ENCODE data around the gene GPC1.

The GPC1 gene

DNA sequence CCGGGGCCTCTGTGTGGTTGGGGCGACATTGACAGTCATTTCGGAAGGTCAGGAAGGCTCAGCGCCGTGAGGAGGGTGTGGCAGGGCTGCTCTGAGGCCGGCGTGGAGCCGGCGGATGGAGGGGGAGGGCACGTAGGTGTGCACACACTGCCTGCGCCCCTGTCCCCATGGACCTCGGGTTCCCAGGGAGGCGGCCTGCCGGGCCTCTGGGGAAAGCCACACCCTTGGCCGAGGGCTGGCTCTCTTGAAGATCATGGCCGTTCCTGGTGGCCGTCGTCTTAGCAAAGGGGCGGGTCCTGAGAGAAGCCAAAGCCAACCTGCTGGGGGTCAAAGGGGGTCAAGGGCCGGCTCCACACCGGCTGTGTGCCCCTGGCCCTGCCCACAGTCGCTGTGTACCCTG is 11.9 kb downstream of the GPC1 start:
- Histone ChIP-seq H4K20me1 (ENCODE audit: insufficient read depth, low read length) (no peaks in the 10 kb centered on the region), H3K9me2 (ENCODE audit: low read depth, low read length) (no peaks in the 10 kb centered on the region), H3K4me1 (ENCODE audit: insufficient read depth, low read length, severe bottlenecking) (no peaks in the 10 kb centered on the region), H3K27me3 (ENCODE audit: insufficient read depth, low read length) (peaks cover 11% of the 10 kb centered on the region; the same call in 1 of the 2 replicates), H2AFZ (ENCODE audit: low read length) (no peak overlapping the region), H3K4me2 (ENCODE audit: low read length) (no peak overlapping the region), H3F3A (ENCODE audit: insufficient read depth, low read length) (no peaks in the 10 kb centered on the region), H3K9me3 (ENCODE audit: low read length) (no peaks in the 10 kb centered on the region), H3K36me3 (ENCODE audit: insufficient read depth, low read length) (no peaks in the 10 kb centered on the region), H3K4me3 (ENCODE audit: low read depth, low read length, poor library complexity, severe bottlenecking) (no peak overlapping the region), H3K27ac (ENCODE audit: low read depth, low read length, poor library complexity, severe bottlenecking) (no peak overlapping the region), H3K9ac (ENCODE audit: low read length) (no peak overlapping the region), H3K79me2 (ENCODE audit: insufficient read depth, low read length) (no peaks in the 10 kb centered on the region)
- no peak for TF ChIP-seq EZH2 (IDR thresholded peaks at IDR 0.05; ENCODE audit: borderline replicate concordance, low read length)
- TF ChIP-seq, protein P1, sequence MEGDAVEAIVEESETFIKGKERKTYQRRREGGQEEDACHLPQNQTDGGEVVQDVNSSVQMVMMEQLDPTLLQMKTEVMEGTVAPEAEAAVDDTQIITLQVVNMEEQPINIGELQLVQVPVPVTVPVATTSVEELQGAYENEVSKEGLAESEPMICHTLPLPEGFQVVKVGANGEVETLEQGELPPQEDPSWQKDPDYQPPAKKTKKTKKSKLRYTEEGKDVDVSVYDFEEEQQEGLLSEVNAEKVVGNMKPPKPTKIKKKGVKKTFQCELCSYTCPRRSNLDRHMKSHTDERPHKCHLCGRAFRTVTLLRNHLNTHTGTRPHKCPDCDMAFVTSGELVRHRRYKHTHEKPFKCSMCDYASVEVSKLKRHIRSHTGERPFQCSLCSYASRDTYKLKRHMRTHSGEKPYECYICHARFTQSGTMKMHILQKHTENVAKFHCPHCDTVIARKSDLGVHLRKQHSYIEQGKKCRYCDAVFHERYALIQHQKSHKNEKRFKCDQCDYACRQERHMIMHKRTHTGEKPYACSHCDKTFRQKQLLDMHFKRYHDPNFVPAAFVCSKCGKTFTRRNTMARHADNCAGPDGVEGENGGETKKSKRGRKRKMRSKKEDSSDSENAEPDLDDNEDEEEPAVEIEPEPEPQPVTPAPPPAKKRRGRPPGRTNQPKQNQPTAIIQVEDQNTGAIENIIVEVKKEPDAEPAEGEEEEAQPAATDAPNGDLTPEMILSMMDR (IDR thresholded peaks at IDR 0.05; ENCODE audit: low read length): no peak

DNA sequence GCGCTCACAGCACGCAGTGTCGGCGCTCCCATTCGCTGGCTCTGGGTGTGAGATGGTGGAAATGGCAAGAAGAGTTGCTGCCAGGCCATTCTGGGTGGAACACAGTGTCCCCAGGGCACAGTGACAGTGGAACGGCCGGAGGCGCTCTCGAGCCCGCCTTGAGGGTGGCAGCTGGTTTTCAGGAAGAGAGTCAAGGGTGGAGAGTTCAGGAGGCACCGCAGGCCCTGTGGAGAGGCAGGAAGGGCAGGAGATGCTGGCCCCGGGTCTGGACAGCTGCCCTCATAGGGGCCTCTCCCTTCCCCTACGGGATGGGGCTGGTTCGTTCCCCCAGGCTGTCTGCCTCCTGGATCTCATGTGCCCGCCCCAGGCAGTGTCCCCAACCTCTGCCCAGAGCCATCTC is 12.5 kb downstream of the GPC1 start:
- no peaks in the 10 kb centered on the region for H3K79me2 ChIP-seq (ENCODE audit: insufficient read depth, low read length)
- H3K9ac ChIP-seq (ENCODE audit: low read length): no peak overlapping the region
- peaks cover 12% of the 10 kb centered on the region; the same call in 1 of the 2 replicates for H3K27me3 ChIP-seq (ENCODE audit: insufficient read depth, low read length)
- H3F3A ChIP-seq (ENCODE audit: insufficient read depth, low read length): no peaks in the 10 kb centered on the region
- no peak overlapping the region for H3K27ac ChIP-seq (ENCODE audit: low read depth, low read length, poor library complexity, severe bottlenecking)
- H3K9me3 ChIP-seq (ENCODE audit: low read length): no peaks in the 10 kb centered on the region
- no peaks in the 10 kb centered on the region for H3K36me3 ChIP-seq (ENCODE audit: insufficient read depth, low read length)
- H3K4me1 ChIP-seq (ENCODE audit: insufficient read depth, low read length, severe bottlenecking): no peaks in the 10 kb centered on the region
- no peak overlapping the region for H2AFZ ChIP-seq (ENCODE audit: low read length)
- H3K9me2 ChIP-seq (ENCODE audit: low read depth, low read length): no peaks in the 10 kb centered on the region
- no peak for TF ChIP-seq EZH2 (IDR thresholded peaks at IDR 0.05; ENCODE audit: borderline replicate concordance, low read length)
- TF ChIP-seq, protein P1 (IDR thresholded peaks at IDR 0.05; ENCODE audit: low read length): no peak
- H3K4me3 ChIP-seq (ENCODE audit: low read depth, low read length, poor library complexity, severe bottlenecking): no peak overlapping the region
- no peak overlapping the region for H3K4me2 ChIP-seq (ENCODE audit: low read length)
- no peaks in the 10 kb centered on the region for H4K20me1 ChIP-seq (ENCODE audit: insufficient read depth, low read length)

DNA sequence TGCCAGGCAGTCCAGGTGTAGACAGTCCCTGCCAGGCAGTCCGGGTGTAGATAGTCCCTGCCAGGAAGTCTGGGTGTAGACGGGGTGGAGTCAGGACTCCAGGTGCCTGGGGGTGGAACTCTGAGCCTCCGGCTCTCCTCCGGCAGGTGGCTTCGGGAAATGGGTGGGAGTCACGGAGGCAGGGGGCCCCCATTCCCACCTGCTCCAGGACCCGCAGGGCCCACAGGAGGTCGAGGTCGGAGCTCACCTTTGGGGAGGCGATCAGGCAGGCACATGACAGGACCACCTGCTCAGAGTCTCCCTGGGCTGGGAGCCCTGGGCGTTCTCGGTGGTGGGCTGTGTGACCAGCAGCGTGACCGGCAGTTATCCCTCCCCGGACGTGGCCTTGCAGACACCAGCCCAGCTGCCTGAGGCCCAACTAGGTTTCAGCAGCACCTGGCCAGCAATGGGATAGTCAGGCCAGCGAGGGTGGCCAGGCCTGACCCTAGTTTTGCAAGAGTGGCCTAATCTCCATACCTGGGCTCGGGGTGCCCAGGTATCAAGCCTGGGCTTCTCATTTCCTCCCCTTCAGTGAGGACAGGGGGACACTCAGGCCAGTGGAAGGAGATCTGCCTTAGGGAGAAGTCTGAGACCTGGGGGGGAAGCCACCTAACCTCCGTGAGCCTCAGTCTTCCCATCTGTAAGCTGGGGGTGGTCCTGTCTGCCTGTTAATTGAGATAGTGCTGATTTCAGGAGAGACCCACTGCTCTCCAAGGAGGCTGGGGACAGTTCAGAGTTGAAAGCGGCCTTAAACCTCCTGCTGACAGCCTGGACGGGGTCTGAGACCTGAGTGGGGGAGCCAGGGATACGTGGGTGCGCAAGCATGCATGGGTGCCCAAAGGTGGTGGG is 13.2 kb downstream of the GPC1 start:
- Histone ChIP-seq H3K9me2 (ENCODE audit: low read depth, low read length) (no peaks in the 10 kb centered on the region), H3K79me2 (ENCODE audit: insufficient read depth, low read length) (no peaks in the 10 kb centered on the region), H4K20me1 (ENCODE audit: insufficient read depth, low read length) (no peaks in the 10 kb centered on the region)

More for the DNA sequence above, 13.2 kb downstream of the GPC1 start:
- H3K4me1 ChIP-seq (ENCODE audit: insufficient read depth, low read length, severe bottlenecking): no peaks in the 10 kb centered on the region
- no peaks in the 10 kb centered on the region for H3F3A ChIP-seq (ENCODE audit: insufficient read depth, low read length)
- no peak overlapping the region for H2AFZ ChIP-seq (ENCODE audit: low read length)
- no peak for TF ChIP-seq EZH2 (IDR thresholded peaks at IDR 0.05; ENCODE audit: borderline replicate concordance, low read length)
- TF ChIP-seq, protein P1 (IDR thresholded peaks at IDR 0.05; ENCODE audit: low read length): no peak
- peaks cover 12% of the 10 kb centered on the region; the same call in 1 of the 2 replicates for H3K27me3 ChIP-seq (ENCODE audit: insufficient read depth, low read length)
- H3K36me3 ChIP-seq (ENCODE audit: insufficient read depth, low read length): no peaks in the 10 kb centered on the region
- no peak overlapping the region for H3K4me3 ChIP-seq (ENCODE audit: low read depth, low read length, poor library complexity, severe bottlenecking)
- no peak overlapping the region for H3K4me2 ChIP-seq (ENCODE audit: low read length)
- H3K27ac ChIP-seq (ENCODE audit: low read depth, low read length, poor library complexity, severe bottlenecking): no peak overlapping the region
- no peaks in the 10 kb centered on the region for H3K9me3 ChIP-seq (ENCODE audit: low read length)
- no peak overlapping the region for H3K9ac ChIP-seq (ENCODE audit: low read length)
